Right lobe of liver (tissue), 6 donors: Measurements from ENCODE around the gene AHNAK2. TPM values are rescaled to one million over a fixed set of nuclear protein-coding genes. Genes with fewer than 3 reads are reported as not detected.
A peak's percentile ranks its signal among the peaks of the same experiment; 100 is the strongest.
"Not testable (repeated sequence)": the region's sequence is repeated elsewhere in the genome, so short reads cannot be mapped to it uniquely, and the experiment has no call there.

Experiments
- ATAC-seq, 4 donors: fragments of 200-7000 bp; cut with Tn5 transposase; one replicate each; pipeline ENCODE4 v1.9.1; 2020; ENCODE audit warnings: mild to moderate bottlenecking in 4 of 4, moderate library complexity in 4 of 4
- DNase-seq, 3 donors: peaks; one replicate each; pipeline ENCODE4 v3.0.0-alpha.2; 2020
- H3K27ac ChIP-seq, 3 donors: fragments of 200-600 bp; one replicate each; pipeline ENCODE4 v1.8.0; 2022
- H3K27me3 ChIP-seq, 2 donors: fragments of 200-600 bp; one replicate each; pipeline ENCODE4 v1.8.0; 2022
- H3K36me3 ChIP-seq, 4 donors: fragments of 200-600 bp; sonication (generic) in 1 of 4; one replicate each; pipeline versions ENCODE4 v1.5.1 to v1.8.0; 2017 to 2022; ENCODE audit warnings: control low read depth in 1 of 4
- H3K4me1 ChIP-seq, 4 donors: fragments of 200-600 bp; sonication (generic) in 1 of 4; one replicate each; pipeline versions ENCODE4 v1.5.1 to v1.8.0; 2017 to 2022; ENCODE audit warnings: control low read depth in 1 of 4
- H3K4me3 ChIP-seq, 3 donors: fragments of 200-600 bp; one replicate each; pipeline ENCODE4 v1.8.0; 2022
- H3K9me3 ChIP-seq, 4 donors: fragments of 200-600 bp; sonication (generic) in 1 of 4; one replicate each; pipeline versions ENCODE4 v1.5.1 to v1.8.0; 2017 to 2022; ENCODE audit warnings: control low read depth in 1 of 4
- CTCF ChIP-seq, 4 donors: fragments of 200-600 bp in 3 of 4; fragments of 450-650 bp in 1 of 4; IDR thresholded peaks; one replicate each; pipeline versions ENCODE4 v1.5.1 to v1.8.0; 2016 to 2022; ENCODE audit warnings: antibody characterized with exemption in 4 of 4, mild to moderate bottlenecking in 2 of 4
- POLR2A ChIP-seq: fragments of 450-650 bp; IDR thresholded peaks from one replicate; pipeline ENCODE4 v1.6.1; 2017; ENCODE audit warnings: antibody characterized with exemption, mild to moderate bottlenecking
- WGBS: methylation state at CpG from one replicate; pipeline ENCODE4 v1.1.6; 2018; ENCODE audit warnings: low coverage, low lambda C conversion rate; ENCODE audit not compliant: insufficient coverage; ENCODE audit errors: missing lambda C conversion rate; 5-methylcytosine and 5-hydroxymethylcytosine counted together
- intact Hi-C, 2 donors: fragments of 100-400 bp; cut with DNase I; formaldehyde crosslinking; loops; one replicate each; pipeline versions ENCODE4 v1.11.2 to v1.14.1; 2022
- total RNA-seq, 6 experiments: library from RNA; depleted of rRNA in 2 of 6; stranded (reverse); fragments of >200 nt in 2 of 6; fragmentation: NEBNext Ultra II Directional in 3 of 6; extraction: Animal tissue kit (Norgen Biotek cat#: 25700) in 3 of 6; gene quantifications; one replicate each; pipeline versions ENCODE4 v1.1.0 to v1.2.4, GENCODE V29; 2016 to 2023
- donor health status: DM: no; HTN: yes; CAD: no.
- donor health status: DM: no; HTN: no; CAD: no.
- donor health status: DM: no; HTN: no; CAD: no.
- donor health status: DM: no; HTN: yes; CAD: no.
- donor health status: DM: no; HTN: yes; CAD: no.

Gene AHNAK2
- total RNA-seq, 6 experiments from 2014 or later, result 2.1 to 12.2 (median 4.6) TPM

- no peak overlapping the region for H3K27ac ChIP-seq
- ATAC-seq (no peak), DNase-seq (peak; percentile 21 to 52 (median 47))
- no CpG with 5 or more reads among the region's 13 CpGs for WGBS
- H3K36me3 ChIP-seq, result peaks cover 0 to 7% (median 0%) of the 10 kb centered on the region in 4 donors
- H3K4me3 ChIP-seq, result no peak overlapping the region
- H3K4me1 ChIP-seq, result peaks cover 0 to 5% (median 0%) of the 10 kb centered on the region in 4 donors
- no peaks in the 10 kb centered on the region for H3K27me3 ChIP-seq
- TF ChIP-seq CTCF (IDR thresholded peaks at IDR 0.05) (no peak), POLR2A (no peak)
- intact Hi-C loops, result no loop called here
- H3K9me3 ChIP-seq, result no peaks in the 10 kb centered on the region
Observed at GRCh38 chr14:104891664-104892530, 86.3 kb downstream of the AHNAK2 start.

GRCh38 chr14:104891121-104891551 lies 87.0 kb downstream of the AHNAK2 start:
- H3K4me3 ChIP-seq, result no peak overlapping the region
- TF ChIP-seq CTCF (IDR thresholded peaks at IDR 0.05) (no peak), POLR2A (no peak)
- H3K27me3 ChIP-seq, result no peaks in the 10 kb centered on the region
- ATAC-seq (no peak), DNase-seq (no peak)
- no peak overlapping the region for H3K27ac ChIP-seq
- no peaks in the 10 kb centered on the region for H3K9me3 ChIP-seq
- H3K4me1 ChIP-seq, result peaks cover 0 to 5% (median 0%) of the 10 kb centered on the region in 4 donors
- intact Hi-C loops, result no loop called here
- WGBS, result 96% methylated on average over 4 of the region's 4 CpGs
- H3K36me3 ChIP-seq, result peaks cover 0 to 7% (median 0%) of the 10 kb centered on the region in 4 donors

GRCh38 chr14:104890292-104890691 lies 87.9 kb downstream of the AHNAK2 start:
- intact Hi-C loops, DNase-seq, H3K27ac ChIP-seq, H3K4me1 ChIP-seq, H3K9me3 ChIP-seq, H3K27me3 ChIP-seq, H3K4me3 ChIP-seq, ATAC-seq: not testable (repeated sequence)
- H3K36me3 ChIP-seq, result peaks cover 0 to 10% (median 0%) of the 10 kb centered on the region in 4 donors

- H3K4me3 ChIP-seq, result no peak overlapping the region
- 95% methylated on average over 11 of the region's 23 CpGs for WGBS
- no peaks in the 10 kb centered on the region for H3K4me1 ChIP-seq
- no peaks in the 10 kb centered on the region for H3K9me3 ChIP-seq
- peaks cover 0 to 10% (median 0%) of the 10 kb centered on the region in 4 donors for H3K36me3 ChIP-seq
- H3K27me3 ChIP-seq, result no peaks in the 10 kb centered on the region
- TF ChIP-seq POLR2A, result no peak
- no peak for TF ChIP-seq CTCF (IDR thresholded peaks at IDR 0.05)
- ATAC-seq (no peak), DNase-seq (peak in 1 of 3 donors; percentile 16)
- intact Hi-C loops, result no loop called here
- H3K27ac ChIP-seq, result no peak overlapping the region
Observed at GRCh38 chr14:104889375-104889757, 88.8 kb downstream of the AHNAK2 start.
